GM12872 (cell line): ENCODE measurements around the gene TMUB2.

ENCODE experiments used
- TF ChIP-seq, protein P1 (sequence below): IDR thresholded peaks from 3 replicates; pipeline ENCODE4 v1.5.1; 2011; ENCODE audit warnings: low read depth, mild to moderate bottlenecking, low read length, moderate library complexity; ENCODE audit not compliant: insufficient read depth

The TMUB2 gene

DNA sequence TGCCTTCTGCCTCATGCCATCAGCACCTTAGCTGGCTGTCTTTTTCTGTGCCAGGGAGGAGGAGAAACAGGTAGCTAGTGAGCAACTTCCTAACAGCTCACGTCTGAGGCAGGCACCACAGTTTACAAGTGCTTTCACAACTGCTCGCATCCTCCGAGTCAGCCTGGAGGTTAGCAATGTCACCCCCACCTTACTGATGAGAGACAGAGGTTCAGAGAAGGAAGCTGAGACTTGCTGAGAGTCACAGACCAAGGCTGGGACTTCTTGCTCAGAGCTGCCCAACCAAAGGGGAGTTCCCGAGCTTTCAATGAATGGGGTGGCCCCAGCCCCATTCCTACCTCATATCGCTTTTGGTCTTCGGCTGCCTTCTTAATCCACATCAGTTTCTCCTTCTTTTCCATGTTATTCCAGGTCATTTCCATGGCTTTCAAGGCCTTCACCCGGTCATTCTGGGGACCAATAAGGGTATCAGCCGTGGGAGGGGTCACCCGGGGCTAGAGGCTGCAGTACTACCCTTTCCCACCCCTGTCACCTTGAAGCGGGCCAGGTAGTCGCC is 23.1 kb downstream of the TMUB2 start:
- TF ChIP-seq, protein P1, sequence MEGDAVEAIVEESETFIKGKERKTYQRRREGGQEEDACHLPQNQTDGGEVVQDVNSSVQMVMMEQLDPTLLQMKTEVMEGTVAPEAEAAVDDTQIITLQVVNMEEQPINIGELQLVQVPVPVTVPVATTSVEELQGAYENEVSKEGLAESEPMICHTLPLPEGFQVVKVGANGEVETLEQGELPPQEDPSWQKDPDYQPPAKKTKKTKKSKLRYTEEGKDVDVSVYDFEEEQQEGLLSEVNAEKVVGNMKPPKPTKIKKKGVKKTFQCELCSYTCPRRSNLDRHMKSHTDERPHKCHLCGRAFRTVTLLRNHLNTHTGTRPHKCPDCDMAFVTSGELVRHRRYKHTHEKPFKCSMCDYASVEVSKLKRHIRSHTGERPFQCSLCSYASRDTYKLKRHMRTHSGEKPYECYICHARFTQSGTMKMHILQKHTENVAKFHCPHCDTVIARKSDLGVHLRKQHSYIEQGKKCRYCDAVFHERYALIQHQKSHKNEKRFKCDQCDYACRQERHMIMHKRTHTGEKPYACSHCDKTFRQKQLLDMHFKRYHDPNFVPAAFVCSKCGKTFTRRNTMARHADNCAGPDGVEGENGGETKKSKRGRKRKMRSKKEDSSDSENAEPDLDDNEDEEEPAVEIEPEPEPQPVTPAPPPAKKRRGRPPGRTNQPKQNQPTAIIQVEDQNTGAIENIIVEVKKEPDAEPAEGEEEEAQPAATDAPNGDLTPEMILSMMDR, result no peak

DNA sequence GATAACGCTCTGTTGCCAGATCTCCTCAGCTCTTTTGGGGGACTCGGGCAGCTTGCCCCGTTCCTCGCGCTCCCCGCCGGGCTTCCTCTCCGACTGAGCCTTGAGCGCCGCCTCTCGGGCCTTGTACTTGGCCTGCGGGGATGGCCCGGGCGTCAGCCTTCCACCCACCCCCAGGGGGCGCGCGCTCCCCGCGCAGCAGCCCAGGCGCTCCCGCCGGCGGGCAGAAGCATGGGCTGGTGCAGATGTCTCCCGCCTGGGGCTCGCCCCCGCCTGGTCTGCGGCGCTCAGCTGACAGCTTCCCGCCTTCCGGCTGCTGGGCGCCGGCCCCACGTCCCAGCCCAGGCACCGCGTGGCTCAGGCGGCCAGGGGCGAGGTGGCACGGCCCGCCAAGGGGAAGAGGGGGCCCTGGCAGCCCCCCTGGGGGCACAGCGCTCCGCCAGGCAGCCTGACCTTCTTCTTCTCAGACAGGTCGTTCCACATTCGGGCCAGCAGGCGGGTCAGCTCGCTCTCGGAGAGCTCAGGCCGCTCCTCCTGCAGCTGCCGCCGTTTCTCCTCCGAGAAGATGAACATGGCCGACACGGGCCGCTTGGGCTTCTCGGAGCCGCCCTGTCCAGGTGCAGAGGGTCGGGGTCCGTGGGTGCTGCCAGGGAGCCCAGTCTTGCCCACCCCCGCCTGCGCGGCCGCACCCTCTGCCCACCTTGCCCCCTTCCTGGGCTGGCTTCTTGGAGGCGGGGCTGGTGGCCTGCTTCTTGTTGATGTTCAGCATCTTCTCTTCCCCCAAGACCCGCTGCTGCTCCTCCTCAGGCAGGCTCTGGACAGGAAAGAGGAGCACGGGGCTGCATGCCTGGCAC is 23.8 kb downstream of the TMUB2 start:
- TF ChIP-seq, protein P1, result peak; percentile 97

DNA sequence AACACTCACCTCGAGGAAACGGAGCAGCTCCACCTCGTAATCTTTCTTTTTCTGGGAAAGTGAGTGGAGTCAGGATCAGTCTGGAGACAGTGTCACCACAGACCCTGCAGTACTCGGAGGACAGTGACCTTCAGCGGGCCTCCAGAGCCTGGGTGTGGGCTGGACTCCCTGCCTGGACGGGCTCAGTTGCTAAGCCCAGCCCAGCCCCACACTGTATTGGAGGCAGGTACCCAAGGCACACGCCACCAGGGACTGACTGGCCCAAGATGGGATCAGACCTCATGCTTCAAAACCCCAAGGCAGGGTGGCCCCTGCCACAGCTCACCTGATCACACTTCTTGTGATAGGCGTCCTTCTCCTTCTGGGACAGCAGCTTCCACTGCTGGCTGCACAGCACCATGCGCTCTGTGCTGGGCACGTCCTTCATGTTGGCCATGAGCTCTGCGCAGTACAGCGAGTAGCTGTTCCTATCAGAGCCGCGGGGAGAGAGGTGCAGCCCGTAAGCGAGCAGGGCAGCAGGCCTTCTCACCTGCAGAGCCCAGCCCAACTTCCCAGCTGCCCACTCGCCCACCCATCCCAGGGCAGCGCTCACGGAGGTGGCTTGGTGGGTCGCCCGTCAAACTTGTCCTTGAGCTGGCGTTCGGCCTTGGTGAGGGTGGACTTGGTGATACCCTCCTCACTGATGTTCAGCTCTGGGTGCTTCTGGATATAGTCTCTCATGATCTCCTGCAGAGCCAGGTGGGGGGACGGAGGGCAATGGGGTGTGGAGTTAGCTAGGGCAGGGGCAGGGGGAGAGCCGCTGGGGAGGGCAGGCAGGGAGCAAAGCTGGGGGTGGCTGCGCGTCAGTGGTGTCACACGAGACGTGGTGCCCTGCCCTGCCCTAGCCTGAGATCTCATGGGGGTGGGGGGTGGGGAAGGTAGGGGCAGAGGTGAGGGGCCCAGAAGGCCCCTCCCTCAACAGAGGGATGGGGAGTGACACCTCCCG is 24.8 kb downstream of the TMUB2 start:
- TF ChIP-seq, protein P1, result no peak

DNA sequence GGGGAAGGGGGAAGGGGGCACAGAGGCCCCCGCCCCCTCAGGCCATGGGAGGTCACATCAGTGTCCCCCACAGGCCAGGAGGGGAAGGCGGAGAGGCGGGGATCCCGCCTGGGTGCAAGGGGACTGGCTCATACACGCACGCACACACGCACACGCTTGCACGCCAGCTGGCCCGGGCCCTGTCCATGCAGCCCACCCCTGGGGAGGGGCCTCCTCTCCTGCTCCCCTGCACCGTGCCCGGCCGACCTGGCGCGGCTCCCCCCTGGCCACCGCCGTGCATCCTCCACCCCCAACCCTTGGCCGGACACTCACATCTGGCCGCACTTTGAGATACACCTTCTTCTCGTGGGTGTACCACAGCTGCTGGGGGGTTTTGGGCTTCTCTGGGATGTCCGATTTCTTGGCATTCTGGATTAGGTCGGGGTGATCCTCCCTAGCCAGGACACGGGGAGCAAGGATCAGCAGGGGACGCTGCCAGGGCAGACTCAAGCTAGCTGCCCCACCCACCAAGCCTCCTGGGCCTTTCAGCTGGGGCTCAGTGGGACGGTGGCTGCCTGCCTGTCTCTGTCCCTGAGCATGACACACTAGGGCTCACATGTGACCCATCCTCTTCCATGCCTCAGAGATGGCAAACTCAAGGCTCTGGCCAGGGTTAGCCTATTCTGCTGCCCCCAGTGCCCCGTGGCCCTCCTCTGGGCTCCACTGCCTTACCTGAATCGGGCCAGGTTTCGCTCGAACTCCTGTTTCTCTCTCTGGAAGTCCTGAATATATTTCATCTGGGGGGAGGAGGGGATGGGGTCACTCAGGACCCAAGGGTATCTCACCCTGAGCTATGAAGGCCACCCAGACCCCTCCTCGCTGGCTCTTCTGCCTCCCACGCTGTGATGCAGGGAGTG is 26.0 kb downstream of the TMUB2 start:
- TF ChIP-seq, protein P1, result no peak

DNA sequence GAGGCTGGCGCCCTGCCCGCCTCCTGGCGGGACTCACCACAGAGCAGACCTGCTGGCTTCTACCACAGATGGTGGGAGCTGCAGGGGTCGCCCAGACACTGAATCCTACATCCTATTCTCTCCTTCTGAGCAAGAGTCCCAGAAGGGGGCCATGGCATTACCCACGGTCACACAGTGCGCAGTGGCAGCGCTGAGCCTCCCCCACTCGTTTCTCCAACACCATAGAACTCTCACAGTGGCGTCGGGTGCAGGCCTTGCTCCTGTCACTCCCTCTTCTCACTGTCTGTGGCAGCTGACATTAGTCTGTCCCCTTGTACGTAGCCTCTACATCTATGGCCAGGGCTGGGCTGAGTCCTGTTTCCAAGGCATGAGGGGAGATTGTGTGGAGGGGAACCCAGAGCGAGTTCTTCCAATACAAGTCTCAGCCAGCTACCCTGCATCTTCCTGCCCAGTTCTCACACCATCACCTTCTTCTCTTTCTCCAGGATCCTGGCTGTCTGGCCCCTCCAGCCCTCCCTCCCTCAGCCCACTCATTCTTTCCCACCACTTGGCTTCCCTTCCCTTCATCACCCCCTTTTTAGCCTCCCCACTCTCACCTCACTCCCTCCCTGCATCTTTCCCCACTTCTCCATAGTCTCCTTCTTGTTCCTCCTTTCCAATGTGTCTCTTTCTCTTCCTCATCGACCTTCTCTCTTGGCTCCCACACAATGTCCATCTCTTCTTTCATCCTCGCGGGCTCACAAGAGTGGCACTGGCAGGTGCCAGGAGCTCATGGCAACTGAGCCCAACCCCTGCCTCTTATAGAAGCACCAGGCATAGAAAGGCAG is 26.8 kb downstream of the TMUB2 start:
- TF ChIP-seq, protein P1, result no peak

DNA sequence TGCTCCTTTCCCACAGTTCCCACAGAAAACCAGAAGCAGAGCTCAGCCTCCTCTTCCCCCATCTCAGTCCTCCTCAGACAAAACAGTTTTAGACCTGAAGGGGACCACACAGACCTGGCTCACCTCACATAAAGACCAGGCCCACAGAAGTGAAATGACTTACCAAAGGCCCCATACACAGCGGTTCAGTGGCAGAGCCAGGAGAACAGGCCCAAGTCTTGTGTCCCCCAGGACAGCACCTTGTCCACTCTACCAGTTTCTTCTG is 27.4 kb downstream of the TMUB2 start:
- TF ChIP-seq, protein P1, result no peak
